HG02885 (cell line): Measurements from ENCODE around the gene NOTO.

ENCODE experiments used
- ATAC-seq: cut with Tn5 transposase; IDR thresholded peaks from one replicate; pipeline ENCODE4 v1.9.1; 2021; ENCODE audit warnings: mild to moderate bottlenecking; ENCODE audit not compliant: unreplicated experiment, poor library complexity

The NOTO gene

GRCh38 chr2:73233154-73233931 is 31.0 kb downstream of the NOTO start, which contains the start of gene PRADC1:
TSS of gene PRADC1 (minus strand) at chr2:73233239. CDS start at chr2:73233160, 79 bp downstream.
- peak; percentile 92 for ATAC-seq

DNA sequence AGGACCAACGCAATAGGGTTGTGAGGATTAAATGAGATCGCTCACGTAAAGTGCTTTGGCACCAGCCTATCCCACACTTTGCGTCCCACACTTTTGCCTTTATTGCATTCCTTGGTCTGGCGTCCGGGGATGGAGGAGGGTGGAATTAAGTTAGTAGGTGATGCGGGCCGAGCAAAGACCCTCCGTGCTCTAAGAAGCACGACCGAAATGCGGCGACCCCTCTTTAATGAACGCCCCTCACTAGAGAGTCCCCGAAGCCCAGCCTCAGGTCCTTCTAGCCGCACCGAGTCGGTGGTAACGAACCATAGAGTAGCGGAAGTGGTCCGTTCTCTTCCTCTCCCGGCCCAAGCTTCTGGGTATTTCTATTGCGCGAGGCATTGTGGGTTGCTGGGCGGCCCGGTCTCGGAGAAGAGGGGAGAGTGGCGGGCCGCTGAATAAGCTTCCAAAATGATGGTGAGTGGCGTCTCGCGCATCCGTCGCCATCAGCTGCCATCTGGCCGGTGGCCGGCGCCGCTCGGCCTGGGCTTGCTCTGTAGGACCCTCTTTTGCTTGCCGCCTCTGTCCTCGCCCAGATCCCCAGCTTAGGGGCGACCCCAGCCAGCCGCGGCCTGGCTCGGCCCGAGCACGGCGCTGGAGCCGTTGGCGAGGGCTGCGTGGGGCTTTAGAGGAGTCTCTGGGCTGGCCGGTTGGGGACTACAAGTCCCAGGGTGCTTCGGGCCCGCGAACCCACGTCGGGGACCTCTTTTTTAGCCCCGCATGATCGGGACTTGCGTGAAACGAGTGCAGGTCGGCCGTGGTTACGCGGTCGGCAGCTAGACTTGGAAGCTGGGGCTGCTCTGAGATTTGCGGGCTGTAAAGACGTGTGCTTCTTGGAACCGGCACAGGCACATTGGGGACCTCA is 31.8 kb downstream of the NOTO start, which contains the start of gene CCT7:
TSS of gene CCT7 (plus strand) at position 377 of the 901 bp plus-strand sequence. CDS start at position 448, 71 bp downstream.
- ATAC-seq = peak; percentile 63

DNA sequence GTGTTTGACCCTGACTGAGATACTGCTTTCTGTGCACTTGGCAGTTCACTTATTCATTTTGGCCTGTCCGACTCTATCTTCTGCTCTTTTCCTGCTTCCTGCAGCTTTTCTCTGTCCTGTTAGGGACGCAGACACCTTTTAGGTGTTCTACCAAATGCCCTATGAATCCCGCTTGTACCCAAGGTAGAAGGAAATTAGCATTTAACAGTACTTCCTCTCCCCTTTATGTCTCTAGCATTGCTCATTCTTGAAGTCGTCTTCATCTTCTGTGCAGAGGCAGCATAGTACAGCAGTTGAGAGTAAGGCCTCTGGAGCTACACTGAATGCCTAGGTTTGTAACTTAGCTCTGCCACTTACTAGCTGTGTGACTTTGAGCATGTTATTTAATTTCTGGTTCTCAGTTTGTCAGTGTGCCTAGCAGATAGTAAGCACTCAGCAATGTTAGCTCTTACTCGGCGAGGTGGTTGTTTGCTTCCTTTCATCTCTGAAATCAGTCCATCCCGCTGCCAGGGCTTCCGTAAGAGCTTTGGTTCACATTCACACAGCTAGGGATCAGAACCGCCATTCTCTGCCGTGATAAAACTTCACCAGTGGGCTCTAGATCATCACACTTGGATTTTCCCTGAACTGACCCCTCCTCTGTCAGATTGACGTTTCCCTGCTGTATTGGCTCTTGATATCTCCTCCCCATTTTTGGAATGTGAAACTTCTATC is 33.1 kb downstream of the NOTO start:
- no peak for ATAC-seq

DNA sequence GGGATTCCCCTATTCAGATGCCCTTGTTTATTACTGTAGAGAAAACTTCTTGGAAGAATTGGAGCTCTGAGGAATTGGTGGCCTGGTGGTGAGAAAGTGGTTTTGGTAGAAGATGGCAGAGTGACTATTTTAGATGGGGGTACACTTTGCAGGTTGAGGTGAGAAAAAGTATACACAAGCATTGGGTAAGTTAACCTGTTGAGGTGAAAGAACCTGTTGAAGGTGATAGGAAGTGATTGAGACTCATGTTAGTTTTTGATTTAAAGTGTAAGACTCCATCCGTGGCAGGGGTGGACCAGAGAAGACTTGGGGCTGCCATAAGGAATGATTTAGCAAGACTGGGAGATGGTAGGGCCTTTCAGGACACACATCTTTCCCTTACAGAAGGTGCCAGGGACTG is 34.8 kb downstream of the NOTO start:
- no peak for ATAC-seq

DNA sequence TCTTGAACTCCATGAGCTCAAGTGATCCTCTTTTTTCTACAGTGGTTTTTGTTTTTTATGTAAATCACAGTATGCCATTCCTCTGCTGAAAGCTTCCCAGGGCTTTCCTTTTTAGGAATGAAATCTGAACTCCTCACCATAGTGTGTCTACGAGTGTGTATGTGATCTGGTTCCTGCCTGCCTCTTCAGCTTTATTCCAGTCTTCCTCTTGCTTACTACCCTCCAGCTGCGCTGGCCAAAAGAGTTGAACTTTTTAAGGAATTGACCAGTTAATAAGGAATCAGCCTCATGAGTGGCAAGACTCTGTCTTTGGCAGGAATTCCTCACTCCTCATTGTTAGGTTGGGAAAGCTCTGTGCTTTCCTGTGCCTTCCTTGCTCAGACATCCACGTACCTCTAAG is 35.8 kb downstream of the NOTO start:
- ATAC-seq = no peak

GRCh38 chr2:73238976-73239375 is 36.6 kb downstream of the NOTO start:
- ATAC-seq = no peak

DNA sequence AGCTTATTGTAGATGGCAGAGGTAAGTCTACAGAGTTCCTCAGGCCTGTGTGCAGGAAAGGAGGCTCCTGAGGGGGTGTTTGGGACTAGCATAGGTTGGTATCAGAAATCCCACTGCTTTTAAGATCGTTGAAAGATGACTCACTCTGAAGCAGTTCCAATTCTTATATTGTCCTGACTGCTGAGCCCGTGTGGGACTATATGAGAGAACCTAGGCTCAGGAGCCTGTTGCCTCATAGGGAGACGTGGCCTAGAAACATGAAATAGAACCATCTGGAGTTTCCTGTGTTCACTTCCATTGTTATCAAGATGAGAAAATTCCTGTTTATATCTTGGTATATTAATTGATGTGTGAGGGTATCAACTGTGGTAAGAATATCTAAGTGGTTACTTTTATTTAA is 37.4 kb downstream of the NOTO start:
- no peak for ATAC-seq

- no peak for ATAC-seq
Measured at GRCh38 chr2:73243884-73244570, 41.7 kb downstream of the NOTO start.

DNA sequence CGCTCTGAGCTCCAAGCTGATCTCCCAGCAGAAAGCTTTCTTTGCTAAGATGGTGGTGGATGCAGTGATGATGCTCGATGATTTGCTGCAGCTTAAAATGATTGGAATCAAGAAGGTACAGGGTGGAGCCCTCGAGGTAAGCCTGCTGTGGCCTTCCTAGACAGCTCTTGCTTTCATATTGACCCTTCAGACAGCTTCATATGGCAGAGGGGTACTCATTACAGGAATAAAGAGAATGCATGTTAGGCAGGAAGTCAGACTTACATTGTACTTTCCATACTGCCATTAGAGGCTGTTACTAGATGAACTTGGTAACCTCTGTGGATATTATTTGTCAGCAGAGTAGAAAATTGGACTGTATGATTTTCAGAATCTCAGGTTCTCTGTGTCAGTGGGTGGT is 42.2 kb downstream of the NOTO start:
- no peak for ATAC-seq

GRCh38 chr2:73246850-73247249 is 44.5 kb downstream of the NOTO start:
- no peak for ATAC-seq

DNA sequence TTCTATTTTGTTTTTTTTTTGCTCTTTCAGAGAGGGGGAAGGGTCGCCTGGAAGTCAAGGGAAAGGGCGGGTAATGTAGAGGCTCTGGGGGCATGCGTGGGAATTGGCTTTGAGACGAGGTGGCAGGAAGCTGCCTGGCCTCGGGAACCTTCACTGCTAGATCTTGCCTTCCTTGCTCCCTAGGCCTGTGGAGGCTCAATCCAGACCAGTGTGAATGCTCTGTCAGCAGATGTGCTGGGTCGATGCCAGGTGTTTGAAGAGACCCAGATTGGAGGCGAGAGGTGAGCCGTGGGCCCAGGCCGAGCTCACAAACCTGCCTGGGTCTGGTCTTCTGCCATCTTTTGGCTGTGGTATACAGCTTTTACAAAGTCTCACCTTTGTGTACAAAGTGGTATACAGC is 47.3 kb downstream of the NOTO start:
- no peak for ATAC-seq

DNA sequence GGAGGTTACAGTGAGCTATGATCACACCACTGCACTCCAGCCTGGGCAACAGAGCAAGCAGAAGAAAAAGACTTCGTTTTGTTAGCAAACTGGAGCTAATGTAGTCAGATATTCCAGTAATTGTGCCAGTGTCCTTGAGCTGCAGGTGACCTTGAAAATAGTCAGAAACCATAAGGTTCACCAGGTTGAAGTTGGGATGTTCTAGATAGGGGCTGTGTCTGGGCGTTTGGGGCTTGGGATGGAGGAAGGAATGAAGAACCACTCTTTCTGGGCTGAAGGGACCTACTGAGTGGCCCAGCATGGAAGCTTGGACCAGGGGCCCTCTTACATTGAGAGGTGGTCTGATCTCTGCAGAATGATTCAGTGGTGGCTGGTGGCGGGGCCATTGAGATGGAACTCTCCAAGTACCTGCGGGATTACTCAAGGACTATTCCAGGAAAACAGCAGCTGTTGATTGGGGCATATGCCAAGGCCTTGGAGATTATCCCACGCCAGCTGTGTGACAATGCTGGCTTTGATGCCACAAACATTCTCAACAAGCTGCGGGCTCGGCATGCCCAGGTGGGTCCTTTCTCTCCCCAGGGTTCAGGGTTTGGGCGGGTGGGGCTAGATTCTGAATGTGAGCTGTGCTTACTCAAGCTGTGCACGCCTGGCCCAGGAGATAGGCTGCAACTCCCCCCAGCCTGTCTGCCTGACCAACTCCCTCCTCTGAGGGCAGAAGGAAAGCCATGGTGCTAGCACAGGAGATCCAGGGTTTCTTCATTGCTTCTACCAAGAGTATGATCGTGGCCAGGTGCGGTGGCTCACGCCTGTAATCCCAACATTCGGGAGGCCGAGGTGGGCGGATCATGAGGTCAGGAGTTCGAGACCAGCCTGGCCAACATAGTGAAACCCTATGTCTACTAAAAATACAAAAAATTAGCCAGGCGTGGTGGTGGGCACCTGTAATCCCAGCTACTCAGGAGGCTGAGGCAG is 48.8 kb downstream of the NOTO start:
- no peak for ATAC-seq

DNA sequence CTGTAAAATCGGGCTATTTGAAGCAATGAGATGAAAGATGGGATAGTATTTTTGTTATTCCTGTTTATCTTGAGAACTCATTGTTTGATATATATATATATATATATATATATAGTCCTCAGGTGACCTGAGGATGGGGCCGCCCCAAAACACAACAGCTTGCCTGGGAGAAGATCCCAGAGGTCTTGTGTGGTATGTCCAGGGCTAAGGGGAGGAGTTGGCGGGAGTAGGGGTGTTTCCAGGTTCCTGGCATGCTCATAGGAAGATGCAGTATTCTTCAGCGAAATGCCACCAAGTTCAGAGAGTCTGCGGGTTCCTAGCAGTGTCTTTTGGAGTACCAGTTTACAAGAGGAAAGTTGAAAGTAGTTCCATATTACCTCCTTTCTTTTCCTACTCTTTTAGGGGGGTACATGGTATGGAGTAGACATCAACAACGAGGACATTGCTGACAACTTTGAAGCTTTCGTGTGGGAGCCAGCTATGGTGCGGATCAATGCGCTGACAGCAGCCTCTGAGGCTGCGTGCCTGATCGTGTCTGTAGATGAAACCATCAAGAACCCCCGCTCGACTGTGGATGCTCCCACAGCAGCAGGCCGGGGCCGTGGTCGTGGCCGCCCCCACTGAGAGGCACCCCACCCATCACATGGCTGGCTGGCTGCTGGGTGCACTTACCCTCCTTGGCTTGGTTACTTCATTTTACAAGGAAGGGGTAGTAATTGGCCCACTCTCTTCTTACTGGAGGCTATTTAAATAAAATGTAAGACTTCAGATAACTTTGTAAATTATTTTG is 50.1 kb downstream of the NOTO start:
- no peak for ATAC-seq

DNA sequence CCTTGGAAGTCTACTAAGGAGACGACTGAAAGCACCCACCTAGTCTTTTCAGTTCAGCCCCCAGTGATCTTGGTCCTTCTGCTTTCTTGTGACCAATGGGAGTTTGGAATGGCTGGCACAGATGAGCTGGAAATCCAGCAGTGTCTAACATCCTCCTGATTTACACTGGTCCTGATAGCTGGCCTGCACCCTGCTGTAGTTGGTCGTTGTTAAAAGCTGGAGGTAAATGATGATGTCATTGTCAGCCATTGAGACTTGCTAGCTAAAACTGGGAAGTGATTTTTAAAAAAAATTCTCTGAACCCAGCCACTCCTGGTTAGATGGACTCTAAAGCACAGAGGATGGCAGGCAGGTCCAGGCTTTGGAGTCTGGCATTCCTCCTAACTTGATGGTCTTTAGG is 51.0 kb downstream of the NOTO start:
- ATAC-seq = no peak

DNA sequence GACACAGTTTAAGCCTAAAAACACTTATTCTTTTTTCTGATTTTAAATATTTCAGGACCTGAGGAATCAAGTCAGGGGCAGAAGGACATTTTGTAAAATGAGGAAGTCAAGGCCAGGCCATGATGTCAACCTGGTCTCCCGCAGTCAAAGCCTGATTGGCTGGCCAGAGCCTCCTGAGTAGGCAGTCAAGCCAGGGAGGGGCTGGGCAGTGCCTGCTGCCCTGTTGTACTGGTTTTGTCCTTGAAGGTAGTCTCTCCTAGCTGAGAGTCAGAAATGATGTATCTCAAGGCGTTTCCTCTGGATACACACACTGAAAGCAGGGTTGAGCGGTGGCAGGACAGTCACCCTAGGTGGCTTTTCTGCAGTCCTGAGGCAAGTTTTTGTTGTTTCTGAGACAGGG is 51.5 kb downstream of the NOTO start:
- no peak for ATAC-seq

GRCh38 chr2:73254343-73255006 is 52.1 kb downstream of the NOTO start:
- no peak for ATAC-seq

DNA sequence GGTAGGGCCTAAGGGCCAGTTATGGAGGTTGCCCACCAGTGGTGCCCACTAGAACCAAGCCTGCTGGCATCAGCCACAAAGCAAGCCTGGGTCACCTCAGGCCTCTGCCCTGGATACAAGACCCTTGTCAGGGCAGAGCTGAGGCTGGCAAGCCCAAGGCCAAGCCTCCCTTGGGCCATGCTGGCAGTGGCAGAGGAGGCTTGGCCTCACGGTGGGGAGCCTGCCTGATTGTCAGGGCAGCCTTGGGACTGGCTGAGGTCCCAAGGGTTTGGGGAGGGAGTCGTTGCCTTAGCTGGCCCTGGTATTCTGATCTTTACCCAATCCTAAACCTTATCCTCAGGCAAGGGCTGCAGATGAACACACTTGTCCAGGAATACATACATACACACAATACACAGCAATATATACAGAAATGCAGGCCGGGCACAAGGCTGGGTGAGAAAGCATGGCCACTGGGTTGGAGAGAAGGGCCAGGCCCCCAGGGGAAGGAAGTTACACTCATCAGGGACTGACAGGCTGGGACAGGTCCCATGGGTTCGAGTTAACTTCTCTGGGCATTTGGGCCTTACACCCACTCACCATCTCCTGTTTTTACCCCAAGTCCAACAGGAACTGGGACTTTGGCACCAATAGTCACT is 52.8 kb downstream of the NOTO start:
- ATAC-seq = no peak
